ENCODE results near the gene CCT6B.

The CCT6B gene

GRCh38 chr17:34993031-34993430, 31.8 kb upstream of the CCT6B start:
- no peak for TF ChIP-seq CTCF (IDR thresholded peaks at IDR 0.05; ENCODE audit: low read depth, low read length)
- TF ChIP-seq EZH2phosphoT487 (IDR thresholded peaks at IDR 0.05; ENCODE audit: low read depth): no peak
- no peak overlapping the region for H3K4me2 ChIP-seq (ENCODE audit: low read length)
- H3K4me1 ChIP-seq (ENCODE audit: low read length): peaks cover 15% of the 10 kb centered on the region
- H3K27me3 ChIP-seq (ENCODE audit: low read depth, low read length): no peaks in the 10 kb centered on the region
- no peak overlapping the region for H2AFZ ChIP-seq (ENCODE audit: low read depth, low read length)
- H3K27ac ChIP-seq (ENCODE audit: low read length): no peak overlapping the region
- H3K9ac ChIP-seq (ENCODE audit: low read length): no peak overlapping the region
- no peak overlapping the region for H3K4me3 ChIP-seq (ENCODE audit: low read length)
- H3K9me3 ChIP-seq (ENCODE audit: insufficient read depth, low read length): no peaks in the 10 kb centered on the region
- H3K79me2 ChIP-seq (ENCODE audit: low read length): no peaks in the 10 kb centered on the region
- no peaks in the 10 kb centered on the region for H4K20me1 ChIP-seq (ENCODE audit: insufficient read depth, low read length)
- peaks cover 60% of the 10 kb centered on the region for H3K36me3 ChIP-seq (replicated peaks; ENCODE audit: low read depth, low read length)

GRCh38 chr17:34991606-34992005, 30.3 kb upstream of the CCT6B start:
- Histone ChIP-seq H3K9ac (ENCODE audit: low read length) (no peak overlapping the region), H3K27ac (ENCODE audit: low read length) (peak overlapping the region; percentile 58), H3K4me2 (ENCODE audit: low read length) (peak overlapping the region; percentile 43), H3K9me3 (ENCODE audit: insufficient read depth, low read length) (no peaks in the 10 kb centered on the region), H2AFZ (ENCODE audit: low read depth, low read length) (no peak overlapping the region), H3K4me3 (ENCODE audit: low read length) (no peak overlapping the region), H3K4me1 (ENCODE audit: low read length) (peaks cover 19% of the 10 kb centered on the region), H4K20me1 (ENCODE audit: insufficient read depth, low read length) (no peaks in the 10 kb centered on the region), H3K79me2 (ENCODE audit: low read length) (no peaks in the 10 kb centered on the region), H3K36me3 (replicated peaks; ENCODE audit: low read depth, low read length) (peaks cover 57% of the 10 kb centered on the region), H3K27me3 (ENCODE audit: low read depth, low read length) (no peaks in the 10 kb centered on the region)
- TF ChIP-seq CTCF (IDR thresholded peaks at IDR 0.05; ENCODE audit: low read depth, low read length) (no peak), EZH2phosphoT487 (IDR thresholded peaks at IDR 0.05; ENCODE audit: low read depth) (no peak)

DNA sequence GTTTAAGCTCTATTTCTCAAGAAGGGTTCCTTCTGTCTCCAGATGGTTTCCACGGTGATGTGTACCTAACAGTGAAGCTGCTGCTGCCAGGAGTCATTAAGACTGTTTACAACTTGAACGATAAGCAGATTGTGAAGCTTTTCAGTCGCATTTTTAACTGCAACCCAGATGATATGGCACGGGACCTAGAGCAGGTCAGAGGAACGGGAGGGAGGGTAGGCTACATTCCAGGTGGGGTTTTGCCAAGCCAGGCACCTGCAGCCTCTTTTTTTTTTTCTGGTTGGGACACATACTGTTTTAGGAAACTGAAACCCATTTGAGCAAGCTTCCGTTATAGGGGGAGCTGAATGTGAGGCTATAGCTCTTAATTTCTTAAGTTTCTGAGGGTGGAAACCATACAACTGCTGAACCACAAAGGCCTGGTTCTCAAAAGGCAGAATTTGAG, 29.7 kb upstream of the CCT6B start:
- H3K36me3 ChIP-seq (replicated peaks; ENCODE audit: low read depth, low read length): peaks cover 54% of the 10 kb centered on the region

GRCh38 chr17:34989473-34989872, 28.2 kb upstream of the CCT6B start:
- Histone ChIP-seq H4K20me1 (ENCODE audit: insufficient read depth, low read length) (no peaks in the 10 kb centered on the region), H3K79me2 (ENCODE audit: low read length) (no peaks in the 10 kb centered on the region), H3K27ac (ENCODE audit: low read length) (no peak overlapping the region), H2AFZ (ENCODE audit: low read depth, low read length) (no peak overlapping the region), H3K4me3 (ENCODE audit: low read length) (no peak overlapping the region), H3K36me3 (replicated peaks; ENCODE audit: low read depth, low read length) (peaks cover 42% of the 10 kb centered on the region), H3K27me3 (ENCODE audit: low read depth, low read length) (no peaks in the 10 kb centered on the region), H3K4me2 (ENCODE audit: low read length) (no peak overlapping the region), H3K9ac (ENCODE audit: low read length) (no peak overlapping the region), H3K4me1 (ENCODE audit: low read length) (peaks cover 19% of the 10 kb centered on the region), H3K9me3 (ENCODE audit: insufficient read depth, low read length) (no peaks in the 10 kb centered on the region)
- TF ChIP-seq CTCF (IDR thresholded peaks at IDR 0.05; ENCODE audit: low read depth, low read length): no peak
- TF ChIP-seq EZH2phosphoT487 (IDR thresholded peaks at IDR 0.05; ENCODE audit: low read depth): no peak

More for the DNA sequence above, 29.7 kb upstream of the CCT6B start:
- Histone ChIP-seq H3K79me2 (ENCODE audit: low read length) (no peaks in the 10 kb centered on the region), H4K20me1 (ENCODE audit: insufficient read depth, low read length) (no peaks in the 10 kb centered on the region), H3K9ac (ENCODE audit: low read length) (no peak overlapping the region), H3K4me2 (ENCODE audit: low read length) (peak overlapping the region; percentile 43), H3K4me3 (ENCODE audit: low read length) (0 out of 2 replicates have a peak overlapping the region, but pooled peaks have one; percentile 1), H3K27me3 (ENCODE audit: low read depth, low read length) (no peaks in the 10 kb centered on the region), H3K27ac (ENCODE audit: low read length) (peak overlapping the region; percentile 58), H2AFZ (ENCODE audit: low read depth, low read length) (no peak overlapping the region), H3K4me1 (ENCODE audit: low read length) (peaks cover 19% of the 10 kb centered on the region), H3K9me3 (ENCODE audit: insufficient read depth, low read length) (no peaks in the 10 kb centered on the region)
- no peak for TF ChIP-seq EZH2phosphoT487 (IDR thresholded peaks at IDR 0.05; ENCODE audit: low read depth)
- no peak for TF ChIP-seq CTCF (IDR thresholded peaks at IDR 0.05; ENCODE audit: low read depth, low read length)
